Endothelial cell of umbilical vein (primary cell): ENCODE results near the gene PSMD13. TPM values are rescaled to one million over a fixed set of nuclear protein-coding genes. Genes with fewer than 3 reads are reported as not detected.
"Not testable (repeated sequence)": the region's sequence is repeated elsewhere in the genome, so short reads cannot be mapped to it uniquely, and the experiment has no call there.

Experiments used
- BruUV-seq: library from RNA; stranded (reverse); fragments of 400-500 nt; replicated peaks from 2 replicates; lab custom pipeline; 2021; lab: Mats Ljungman, UMichigan
- CTCF ChIA-PET: fragments of 300-600, 350-600 bp; sonication (Branson Sonifier 250); formaldehyde crosslinking; loops from one replicate; lab custom pipeline; 2021; ENCODE audit warnings: antibody characterized with exemption, inconsistent platforms; lab: Charles Lee
- POLR2A ChIA-PET: fragments of 300-600, 350-600 bp; sonication (Branson Sonifier 250); formaldehyde crosslinking; loops from one replicate; lab custom pipeline; 2021; ENCODE audit warnings: antibody characterized with exemption, inconsistent platforms; lab: Charles Lee
- DNase-seq: peaks from one replicate; pipeline ENCODE4 v3.0.0-alpha.2; 2011; ENCODE audit warnings: low read depth, low spot score
- FAIRE-seq: peaks from 2 replicates; lab custom pipeline; 2011; peaks lifted over from hg19 to GRCh38; lab: Jason Lieb, UNC
- H2AFZ ChIP-seq: 2 replicates; pipeline ENCODE4 v1.6.0; 2012; ENCODE audit warnings: low read depth, low read length, control low read depth, inconsistent platforms
- H3K27ac ChIP-seq: 2 replicates; pipeline ENCODE4 v1.5.1; 2011; ENCODE audit warnings: low read depth, mild to moderate bottlenecking, control low read depth, low read length, moderate library complexity; ENCODE audit not compliant: insufficient read depth
- H3K27me3 ChIP-seq, 2 experiments: 2 replicates each; pipeline versions ENCODE4 v1.6.0 to v1.6.1; 2011; ENCODE audit warnings: low read length in 2 of 2, mixed read lengths in 1 of 2; ENCODE audit not compliant: control insufficient read depth in 2 of 2, insufficient read depth in 2 of 2
- H3K36me3 ChIP-seq, 2 experiments: 2 replicates in 1 of 2; 3 replicates in 1 of 2; pipeline ENCODE4 v1.5.1; 2011; ENCODE audit warnings: low read length in 2 of 2, mild to moderate bottlenecking in 1 of 2, moderate library complexity in 1 of 2; ENCODE audit not compliant: control insufficient read depth in 2 of 2, insufficient read depth in 2 of 2; ENCODE audit errors: extremely low read depth in 1 of 2
- H3K4me1 ChIP-seq: 3 replicates; pipeline ENCODE4 v1.5.1; 2011; ENCODE audit warnings: mild to moderate bottlenecking, low read length; ENCODE audit not compliant: control insufficient read depth, insufficient read depth; ENCODE audit errors: extremely low read depth
- H3K4me2 ChIP-seq: 2 replicates; pipeline ENCODE4 v1.6.1; 2011; ENCODE audit warnings: low read length, control low read depth, mixed read lengths; ENCODE audit not compliant: insufficient read depth
- H3K4me3 ChIP-seq, 3 experiments: fragments of 200-600 bp in 1 of 3; sonication (generic), shearing (Covaris generic) in 1 of 3; replicated peaks in 1 of 3; 2 replicates each; pipeline ENCODE4 v1.5.1; 2011 to 2016; ENCODE audit warnings: control low read depth in 3 of 3, low read length in 3 of 3, mild to moderate bottlenecking in 2 of 3, inconsistent platforms in 1 of 3, low read depth in 1 of 3, moderate library complexity in 1 of 3; ENCODE audit not compliant: insufficient read depth in 1 of 3
- H3K79me2 ChIP-seq: 2 replicates; pipeline ENCODE4 v1.6.0; 2012; ENCODE audit warnings: low read length, inconsistent platforms; ENCODE audit not compliant: control insufficient read depth, insufficient read depth
- H3K9ac ChIP-seq: replicated peaks from 2 replicates; pipeline ENCODE3; 2011; ENCODE audit warnings: low read length, control low read depth; ENCODE audit not compliant: insufficient read depth; ENCODE audit errors: extremely low read depth
- H3K9me1 ChIP-seq: replicated peaks from 3 replicates; pipeline ENCODE4 v1.6.0; 2011; ENCODE audit warnings: mild to moderate bottlenecking, low read length; ENCODE audit not compliant: control insufficient read depth, insufficient read depth; ENCODE audit errors: extremely low read depth
- H3K9me3 ChIP-seq: replicated peaks from 2 replicates; pipeline ENCODE4 v1.5.1; 2012; ENCODE audit warnings: low read length, inconsistent platforms; ENCODE audit not compliant: control insufficient read depth, insufficient read depth
- H4K20me1 ChIP-seq: replicated peaks from 2 replicates; pipeline ENCODE3; 2011; ENCODE audit warnings: mild to moderate bottlenecking, low read length; ENCODE audit not compliant: control insufficient read depth, insufficient read depth; ENCODE audit errors: extremely low read depth
- EZH2 ChIP-seq: IDR thresholded peaks from 2 replicates; pipeline ENCODE4 v1.6.1; 2012; ENCODE audit warnings: borderline replicate concordance, low read depth, mild to moderate bottlenecking, moderate library complexity, low read length, inconsistent platforms; ENCODE audit not compliant: severe bottlenecking
- FOS ChIP-seq: IDR thresholded peaks from 2 replicates; pipeline ENCODE4 v1.6.1; 2011; ENCODE audit warnings: mild to moderate bottlenecking, low read length, moderate library complexity, borderline replicate concordance; ENCODE audit not compliant: insufficient read depth
- GATA2 ChIP-seq: IDR thresholded peaks from 2 replicates; pipeline ENCODE4 v1.7.0; 2011; ENCODE audit warnings: low read depth, mild to moderate bottlenecking, moderate library complexity, mixed read lengths, low read length; ENCODE audit not compliant: insufficient read length, insufficient read depth
- JUN ChIP-seq: IDR thresholded peaks from 2 replicates; pipeline ENCODE4 v1.6.1; 2011; ENCODE audit warnings: borderline replicate concordance, low read depth; ENCODE audit not compliant: insufficient read length, insufficient read depth
- MYC ChIP-seq: IDR thresholded peaks from one replicate; pipeline ENCODE4 v1.6.1; 2011; ENCODE audit warnings: mild to moderate bottlenecking, low read depth, low read length
- POLR2AphosphoS5 ChIP-seq: IDR thresholded peaks from 2 replicates; pipeline ENCODE4 v1.6.1; 2012; ENCODE audit warnings: low read depth, mild to moderate bottlenecking, control low read depth, low read length, moderate library complexity; ENCODE audit not compliant: insufficient read depth
- dilution Hi-C: fragments of 300-500 bp; cut with MboI; formaldehyde crosslinking; loops from one replicate; pipeline ENCODE4 v1.15.0; 2019; ENCODE audit warnings: low sequenced_read_pairs; ENCODE audit not compliant: extremely low pct_ligation_motif_present
- intact Hi-C: fragments of 100-400 bp; cut with micrococcal nuclease; formaldehyde crosslinking; loops from one replicate; pipeline ENCODE4 v1.10.0; 2022
- polyA plus RNA-seq, 4 experiments: library from polyadenylated mRNA; depleted of rRNA in 3 of 4; stranded (reverse) in 3 of 4; unstranded in 1 of 4; fragments of >200 nt; gene quantifications; 2 replicates each; pipeline versions ENCODE4 v1.2.1 to v1.2.3, GENCODE V29; 2011 to 2012; ENCODE audit warnings: missing spikeins in 1 of 4
- total RNA-seq: library from RNA; stranded (reverse); gene quantifications from 2 replicates; pipeline ENCODE4 v1.2.3, GENCODE V29; 2021
- TF ChIP-seq, protein P1 (sequence below): IDR thresholded peaks from 2 replicates; pipeline ENCODE4 v1.6.1; 2011; ENCODE audit not compliant: insufficient read depth, insufficient read length

The PSMD13 gene
- total and polyA plus RNA-seq, 2 donors (not counting 3 experiments of a cell fraction or from before 2014, with no cell fraction given) = 168 to 214 TPM

DNA sequence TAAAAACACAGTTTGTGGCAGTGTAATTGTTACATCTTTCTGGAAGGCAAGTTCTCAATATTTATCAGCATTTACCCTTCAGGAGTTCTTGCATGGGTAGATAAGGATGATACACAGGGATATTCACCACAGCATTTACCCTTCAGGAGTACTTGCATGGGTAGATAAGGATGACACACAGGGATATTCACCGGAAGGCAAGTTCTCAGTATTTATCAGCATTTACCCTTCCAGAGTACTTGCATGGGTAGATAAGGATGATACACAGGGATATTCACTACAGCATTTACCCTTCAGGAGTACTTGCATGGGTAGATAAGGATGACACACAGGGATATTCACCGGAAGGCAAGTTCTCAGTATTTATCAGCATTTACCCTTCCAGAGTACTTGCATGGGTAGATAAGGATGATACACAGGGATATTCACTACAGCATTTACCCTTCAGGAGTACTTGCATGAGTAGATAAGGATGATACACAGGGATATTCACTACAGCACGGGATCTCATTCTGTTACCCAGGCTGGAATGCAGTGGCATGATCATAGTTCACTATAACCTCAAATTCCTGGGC is 16.0 kb upstream of the PSMD13 start:
- BruUV-seq, POLR2A ChIA-PET, DNase-seq, H3K9me3 ChIP-seq, H4K20me1 ChIP-seq, H3K4me2 ChIP-seq, H3K79me2 ChIP-seq, H2AFZ ChIP-seq, H3K4me3 ChIP-seq, H3K27me3 ChIP-seq, intact Hi-C loops, CTCF ChIA-PET, H3K9me1 ChIP-seq, H3K9ac ChIP-seq, dilution Hi-C loops, H3K27ac ChIP-seq, H3K4me1 ChIP-seq, H3K36me3 ChIP-seq: not testable (repeated sequence)
- FAIRE-seq = peak; percentile 77

DNA sequence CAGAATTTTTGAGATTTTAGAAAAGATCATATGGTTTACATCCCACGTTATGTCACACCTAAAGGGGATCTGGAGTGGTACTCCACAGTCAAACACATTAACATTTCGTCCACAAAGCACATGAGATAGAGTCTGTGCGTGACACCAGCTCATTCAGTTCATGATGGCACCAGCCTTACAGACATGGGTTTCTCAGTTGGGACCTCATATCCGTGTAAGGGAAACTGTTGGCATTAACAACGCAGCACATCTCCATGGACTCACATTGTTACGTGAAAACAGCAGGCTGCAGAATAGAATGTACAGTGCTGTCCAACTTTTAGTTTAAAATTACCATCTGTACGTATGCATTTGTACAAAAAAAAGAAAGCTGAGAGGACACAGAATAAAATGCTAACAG is 15.2 kb upstream of the PSMD13 start:
- H3K9ac ChIP-seq = no peak overlapping the region
- no peak overlapping the region for H3K4me3 ChIP-seq
- no peaks in the 10 kb centered on the region for H4K20me1 ChIP-seq
- dilution Hi-C loops (no loop called here), intact Hi-C loops (no loop called here)
- DNase-seq (no peak), FAIRE-seq (peak; percentile 33)
- H3K79me2 ChIP-seq = no peaks in the 10 kb centered on the region
- H3K4me1 ChIP-seq = no peaks in the 10 kb centered on the region
- H2AFZ ChIP-seq = no peak overlapping the region
- H3K9me3 ChIP-seq = no peaks in the 10 kb centered on the region
- no peak overlapping the region for H3K27ac ChIP-seq
- no peak for TF ChIP-seq FOS
- TF ChIP-seq GATA2 = no peak
- no peak for TF ChIP-seq JUN
- TF ChIP-seq POLR2AphosphoS5 = no peak
- TF ChIP-seq, protein P1, sequence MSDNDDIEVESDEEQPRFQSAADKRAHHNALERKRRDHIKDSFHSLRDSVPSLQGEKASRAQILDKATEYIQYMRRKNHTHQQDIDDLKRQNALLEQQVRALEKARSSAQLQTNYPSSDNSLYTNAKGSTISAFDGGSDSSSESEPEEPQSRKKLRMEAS = no peak
- TF ChIP-seq EZH2 = no peak
- no peak for TF ChIP-seq MYC
- peaks cover 0 to 3% of the 10 kb centered on the region in 2 experiments for H3K36me3 ChIP-seq
- CTCF ChIA-PET = no interaction called here
- POLR2A ChIA-PET = no interaction called here
- H3K27me3 ChIP-seq = no peaks in the 10 kb centered on the region
- H3K9me1 ChIP-seq = no peaks in the 10 kb centered on the region
- no peak overlapping the region for H3K4me2 ChIP-seq
- BruUV-seq = no TSS peak
